RWPE1 (cell line): ENCODE measurements around the gene ARHGAP22.

ENCODE experiments used
- CTCF ChIA-PET: fragments of 350-600 bp; sonication (Branson Sonifier 250); formaldehyde crosslinking; extraction: SDS; loops from one replicate; lab custom pipeline; 2021; lab: Yijun Ruan, JAX
- POLR2A ChIA-PET: fragments of 400-600 bp; formaldehyde crosslinking; extraction: SDS; loops from one replicate; lab custom pipeline; 2020; ENCODE audit warnings: antibody characterized with exemption; ENCODE audit not compliant: low non-redundant PET; lab: Yijun Ruan, JAX
- DNase-seq: peaks from one replicate; pipeline ENCODE4 v3.0.0; 2012; ENCODE audit warnings: low spot score
- H3K27ac ChIP-seq: fragments of 450-650 bp; 2 replicates; pipeline ENCODE4 v1.5.1; 2017
- CTCF ChIP-seq: fragments of 450-650 bp; conservative IDR thresholded peaks from 2 replicates; pipeline ENCODE4 v1.5.1; 2017; ENCODE audit warnings: low read depth, mild to moderate bottlenecking

ARHGAP22 gene

DNA sequence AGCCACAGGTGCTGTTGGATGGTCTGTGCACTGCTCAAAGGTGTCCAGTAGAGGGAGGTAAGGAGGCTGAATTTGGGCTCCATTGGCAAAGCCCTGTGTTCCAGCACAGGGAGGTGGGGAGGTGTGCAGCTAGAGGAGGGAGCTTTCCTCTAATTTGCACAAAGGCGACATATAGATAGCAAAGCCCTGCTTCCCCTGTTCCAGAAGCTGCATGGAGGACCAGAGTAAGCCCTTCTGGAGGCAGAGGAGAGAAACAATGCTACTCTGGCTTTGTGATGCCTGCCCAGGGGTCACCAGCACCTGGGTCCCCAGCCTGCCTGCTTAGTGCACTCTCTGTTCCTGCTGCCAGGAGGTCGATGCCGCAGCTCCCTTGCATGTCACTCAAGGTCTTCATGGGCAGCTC lies 3.4 kb upstream of the ARHGAP22 start:
- POLR2A ChIA-PET, result no interaction called here
- DNase-seq, result peak; percentile 36
- CTCF ChIA-PET, result interaction anchor here (0.8 to 2.0 kb wide), 7 partner anchors 9 to 382 kb away, joined by 3 to 7 read pairs (median 3); no protein-coding TSS in a partner anchor

GRCh38 chr10:48607356-48608278 lies 2.7 kb upstream of the ARHGAP22 start:
- peak overlapping the region; percentile 65 for H3K27ac ChIP-seq
- ChIA-PET POLR2A (no interaction called here), CTCF (interaction anchor here (0.6 to 2.0 kb wide), 7 partner anchors 8 to 538 kb away, joined by 3 to 7 read pairs (median 4); no protein-coding TSS in a partner anchor)
- no peak for DNase-seq
- TF ChIP-seq CTCF, result no peak

More for the DNA sequence above, 3.4 kb upstream of the ARHGAP22 start:
- peak overlapping the region; percentile 65 for H3K27ac ChIP-seq
- TF ChIP-seq CTCF, result peak; percentile 24; the same call in 1 of the 2 replicates

DNA sequence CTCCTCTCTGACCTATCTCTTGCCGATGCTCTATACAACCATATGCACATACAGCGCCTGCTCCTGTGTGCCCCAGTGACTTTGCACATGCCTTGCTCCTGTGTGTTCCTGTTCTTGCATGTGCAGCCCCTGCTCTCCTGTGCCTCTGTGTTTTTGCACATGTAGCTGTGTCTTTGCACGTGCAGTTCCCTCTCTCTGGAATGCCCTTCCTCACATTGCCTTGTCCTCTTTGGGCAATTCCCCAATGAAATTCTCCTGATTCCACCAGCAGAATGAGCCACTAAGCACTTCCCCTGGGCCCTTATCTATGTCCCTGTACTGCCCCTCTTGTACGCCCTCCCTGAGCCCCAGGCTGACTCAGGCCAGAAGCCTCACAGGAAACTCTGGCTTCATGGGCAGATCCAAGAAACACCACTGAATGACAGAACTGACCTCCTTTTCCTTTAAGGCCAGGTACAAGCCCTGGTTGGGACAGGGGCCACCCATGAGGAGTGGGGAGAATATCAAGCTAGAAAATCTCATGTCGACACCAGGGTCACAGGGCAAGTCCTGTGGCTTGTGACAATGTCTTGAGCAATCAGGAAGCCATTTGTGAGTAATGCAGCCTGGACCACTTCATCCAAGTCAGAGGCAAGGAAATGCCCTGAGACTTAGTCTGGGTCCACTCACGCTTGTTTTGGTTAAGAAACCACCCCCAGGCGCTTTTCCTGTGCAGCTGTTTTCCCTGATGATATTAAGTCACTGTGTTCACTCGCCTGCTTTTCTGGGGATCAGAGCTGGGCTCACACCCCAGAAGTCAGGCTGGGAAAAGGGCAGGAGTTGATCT lies 1.9 kb upstream of the ARHGAP22 start:
- peak overlapping the region; percentile 65 for H3K27ac ChIP-seq
- ChIA-PET CTCF (interaction anchor here (0.5 to 2.0 kb wide), 5 partner anchors 7 to 52 kb away, joined by 3 to 7 read pairs (median 4); no protein-coding TSS in a partner anchor), POLR2A (no interaction called here)
- no peak for TF ChIP-seq CTCF
- peak; percentile 58 for DNase-seq

DNA sequence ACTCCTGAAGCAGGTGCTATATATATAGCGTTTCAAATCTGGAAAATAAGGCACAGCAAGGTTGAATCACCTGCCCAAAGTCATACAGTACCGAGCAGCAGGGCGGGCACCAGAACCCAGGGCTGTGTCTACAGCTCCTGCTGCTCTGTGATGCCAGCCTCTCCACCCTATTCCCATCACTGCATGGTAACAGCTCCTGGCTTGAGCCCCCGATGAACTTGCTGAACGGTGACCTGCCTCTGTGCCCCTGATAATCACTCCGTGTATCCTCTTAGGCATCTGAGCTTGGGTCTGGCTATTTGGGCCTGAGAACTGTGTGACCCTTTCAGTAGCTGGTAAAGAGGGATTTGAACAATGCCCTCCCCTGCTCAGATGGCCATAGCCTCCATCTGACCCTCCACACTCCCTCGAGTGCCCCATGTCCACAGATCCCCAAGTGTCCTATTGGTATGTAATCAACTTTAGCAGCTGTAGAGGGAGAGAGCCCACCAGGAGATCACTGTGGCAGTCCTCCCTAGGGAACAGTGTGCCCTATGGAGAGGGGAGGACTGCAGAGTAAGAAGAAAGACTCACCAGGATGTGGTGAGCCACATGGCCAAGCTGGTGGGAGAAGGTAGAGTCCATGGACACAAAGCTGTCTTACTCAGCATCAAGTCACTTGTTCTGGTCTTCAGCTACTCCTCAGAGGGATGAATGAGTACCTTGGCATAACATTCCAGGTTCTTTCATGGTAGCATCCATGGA lies 1.1 kb upstream of the ARHGAP22 start:
- no peak for DNase-seq
- peak overlapping the region; percentile 65; the same call in 1 of the 2 replicates for H3K27ac ChIP-seq
- CTCF ChIA-PET, result no interaction called here
- no peak for TF ChIP-seq CTCF
- POLR2A ChIA-PET, result no interaction called here

DNA sequence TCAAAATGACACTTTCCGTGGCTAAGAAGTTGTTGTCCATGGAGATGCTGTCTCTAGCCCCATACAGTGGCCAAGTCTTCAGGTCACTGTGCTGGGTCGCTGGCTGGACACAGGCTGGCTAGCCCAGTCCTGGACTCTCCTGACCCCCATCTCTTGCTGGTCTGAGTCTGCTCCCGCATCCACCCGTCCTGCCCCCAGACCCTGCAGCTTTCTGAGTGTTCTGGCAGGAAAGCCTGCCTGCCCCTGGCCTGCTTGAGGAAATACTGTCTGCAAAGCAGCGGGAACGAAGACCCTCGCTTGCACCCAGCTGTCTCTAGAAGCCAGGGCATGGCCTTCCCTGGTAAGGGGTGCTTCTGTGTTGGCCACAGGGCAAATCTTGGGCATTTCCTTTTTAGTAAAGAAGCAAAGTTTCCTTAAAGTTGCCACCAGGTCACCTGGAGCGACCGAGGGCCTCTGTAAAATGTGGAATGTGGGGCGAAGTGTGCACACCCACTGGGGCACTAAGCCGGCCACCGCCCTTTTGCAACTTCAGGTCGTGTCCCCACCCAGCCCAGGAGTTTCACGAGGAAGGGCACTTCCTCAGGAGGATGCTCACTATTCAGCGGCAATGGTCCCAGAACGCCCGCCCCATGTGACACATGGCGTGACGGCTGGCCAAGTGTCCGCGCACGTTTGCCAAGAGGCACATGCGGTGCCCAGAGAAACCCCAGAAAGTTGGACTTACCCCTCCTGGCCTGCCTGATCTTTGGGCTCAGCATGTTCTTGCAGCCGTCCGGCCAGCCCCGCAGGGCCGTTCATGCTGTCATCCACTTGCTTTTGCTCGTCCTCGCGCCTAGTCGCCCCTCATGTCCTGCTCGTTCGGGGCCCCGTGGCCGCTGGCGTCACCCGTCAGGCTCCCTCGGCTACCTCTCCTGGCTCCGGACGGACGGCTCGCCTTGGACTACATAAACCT lies 558 bp downstream of the ARHGAP22 start:
- ChIA-PET POLR2A (no interaction called here), CTCF (interaction anchor here (0.7 kb wide), 1 partner anchor 28 kb away, joined by 3 read pairs; no protein-coding TSS in a partner anchor)
- no peak for TF ChIP-seq CTCF
- DNase-seq, result no peak
- peak overlapping the region; percentile 40 for H3K27ac ChIP-seq
